GDM1 (cell line): ENCODE results near the gene CWC15.
"Not testable (repeated sequence)": the region's sequence is repeated elsewhere in the genome, so short reads cannot be mapped to it uniquely, and the experiment has no call there.

Source experiments
- DNase-seq: peaks from one replicate; lab custom pipeline; 2025; lab: John Stamatoyannopoulos, UW

Gene CWC15

DNA sequence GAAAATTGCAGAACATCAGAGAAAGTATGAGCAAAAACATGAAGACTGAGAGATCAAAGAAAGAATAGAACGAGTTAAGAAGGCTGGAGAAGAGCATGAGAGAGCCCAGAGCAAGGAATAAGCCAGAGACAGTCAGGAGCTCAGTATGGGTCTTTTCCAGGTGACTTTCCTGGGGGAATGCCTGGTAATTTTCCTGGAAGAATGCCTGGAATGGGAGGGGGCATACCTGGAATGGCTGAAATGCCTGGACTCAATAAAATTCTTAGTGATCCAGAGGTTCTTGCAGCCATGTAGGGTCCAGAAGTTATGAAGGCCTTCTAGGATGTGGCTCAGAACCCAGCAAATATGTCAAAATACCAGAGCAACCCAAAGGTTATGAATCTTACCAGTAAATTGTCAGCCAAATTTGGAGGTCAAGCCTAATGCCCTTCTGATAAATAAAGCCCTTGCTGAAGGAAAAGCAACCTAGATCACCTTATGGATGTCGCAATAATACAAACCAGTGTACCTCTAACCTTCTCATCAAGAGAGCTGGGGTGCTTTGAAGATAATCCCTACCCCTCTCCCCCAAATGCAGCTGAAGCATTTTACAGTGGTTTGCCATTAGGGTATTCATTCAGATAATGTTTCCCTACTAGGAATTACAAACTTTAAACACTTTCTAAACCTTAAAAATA, 59.5 kb downstream of the CWC15 start:
- DNase-seq: not testable (repeated sequence)

DNA sequence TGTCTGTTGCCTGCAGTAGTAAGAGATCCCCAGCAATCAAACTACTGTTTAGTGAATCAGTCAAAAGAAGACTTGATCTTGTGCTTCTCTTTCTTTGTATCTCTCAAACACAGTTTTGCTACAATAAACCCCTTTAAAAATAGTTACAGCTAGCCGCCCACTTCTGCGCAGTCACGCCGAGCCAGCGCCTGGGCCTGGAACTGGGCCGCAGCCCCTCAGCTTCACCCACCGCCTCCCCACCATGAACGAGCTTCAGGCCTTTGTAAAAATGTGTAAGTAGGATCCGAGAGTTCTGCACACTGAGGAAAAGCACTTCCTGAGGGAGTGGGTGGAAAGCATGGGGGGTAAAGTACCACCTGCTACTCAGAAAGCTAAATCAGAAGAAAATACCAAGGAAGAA, 60.5 kb downstream of the CWC15 start:
- no peak for DNase-seq
